Tibial nerve (tissue), 4 donors: ENCODE results near the gene DYRK2.

Source experiments
- EP300 ChIP-seq, 2 donors: sonication (generic); formaldehyde crosslinking; IDR thresholded peaks; one replicate each; pipeline ENCODE4 v1.6.1; 2017; ENCODE audit warnings: antibody characterized with exemption in 2 of 2, mild to moderate bottlenecking in 1 of 2
- TF ChIP-seq, protein P1 (sequence below), 5 experiments: fragments of 200-600 bp in 3 of 5; fragments of 450-650 bp in 2 of 5; sonication (generic) in 3 of 5; IDR thresholded peaks; one replicate each; pipeline ENCODE4 v1.5.1; 2016 to 2019; ENCODE audit warnings: antibody characterized with exemption in 5 of 5, mild to moderate bottlenecking in 3 of 5, moderate library complexity in 2 of 5

DNA sequence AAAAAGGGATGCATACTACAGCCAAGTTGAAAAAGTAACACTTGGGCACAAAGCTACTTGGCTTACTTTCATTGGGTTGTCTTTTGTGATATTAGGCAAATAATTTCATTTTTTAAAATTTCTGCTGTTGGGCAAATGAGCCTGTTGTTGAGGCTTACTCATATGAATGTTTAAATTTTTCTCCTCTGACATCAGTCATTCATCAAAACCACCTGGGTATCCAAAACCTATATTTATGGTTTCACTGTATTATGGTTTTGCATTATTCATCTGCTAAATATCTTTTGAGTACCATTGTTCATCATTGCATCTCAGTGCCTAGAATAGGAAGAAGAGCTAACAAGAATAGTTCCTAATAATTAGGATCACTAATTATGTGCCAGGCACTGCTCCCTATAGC, 28.1 kb downstream of the DYRK2 start:
- TF ChIP-seq, protein P1, sequence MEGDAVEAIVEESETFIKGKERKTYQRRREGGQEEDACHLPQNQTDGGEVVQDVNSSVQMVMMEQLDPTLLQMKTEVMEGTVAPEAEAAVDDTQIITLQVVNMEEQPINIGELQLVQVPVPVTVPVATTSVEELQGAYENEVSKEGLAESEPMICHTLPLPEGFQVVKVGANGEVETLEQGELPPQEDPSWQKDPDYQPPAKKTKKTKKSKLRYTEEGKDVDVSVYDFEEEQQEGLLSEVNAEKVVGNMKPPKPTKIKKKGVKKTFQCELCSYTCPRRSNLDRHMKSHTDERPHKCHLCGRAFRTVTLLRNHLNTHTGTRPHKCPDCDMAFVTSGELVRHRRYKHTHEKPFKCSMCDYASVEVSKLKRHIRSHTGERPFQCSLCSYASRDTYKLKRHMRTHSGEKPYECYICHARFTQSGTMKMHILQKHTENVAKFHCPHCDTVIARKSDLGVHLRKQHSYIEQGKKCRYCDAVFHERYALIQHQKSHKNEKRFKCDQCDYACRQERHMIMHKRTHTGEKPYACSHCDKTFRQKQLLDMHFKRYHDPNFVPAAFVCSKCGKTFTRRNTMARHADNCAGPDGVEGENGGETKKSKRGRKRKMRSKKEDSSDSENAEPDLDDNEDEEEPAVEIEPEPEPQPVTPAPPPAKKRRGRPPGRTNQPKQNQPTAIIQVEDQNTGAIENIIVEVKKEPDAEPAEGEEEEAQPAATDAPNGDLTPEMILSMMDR (IDR thresholded peaks at IDR 0.05): no peak
- TF ChIP-seq EP300 (IDR thresholded peaks at IDR 0.05): no peak
